Measurements from ENCODE around the gene PRM1.
"Not testable (repeated sequence)": the region's sequence is repeated elsewhere in the genome, so short reads cannot be mapped to it uniquely, and the experiment has no call there.

The PRM1 gene

GRCh38 chr16:11313493-11314308, 32.6 kb upstream of the PRM1 start:
- DNase-seq, result no peak

GRCh38 chr16:11312718-11313492, 31.8 kb upstream of the PRM1 start:
- DNase-seq, result peak in 1 of 2 donors; percentile 8

GRCh38 chr16:11310997-11311561, 29.9 kb upstream of the PRM1 start:
- no peak for DNase-seq

GRCh38 chr16:11310634-11310977, 29.5 kb upstream of the PRM1 start:
- DNase-seq, result no peak

GRCh38 chr16:11309895-11310633, 28.9 kb upstream of the PRM1 start:
- no peak for DNase-seq

- no peak for DNase-seq
Observed at GRCh38 chr16:11308493-11309283, 27.6 kb upstream of the PRM1 start.

GRCh38 chr16:11307639-11308492, 26.7 kb upstream of the PRM1 start:
- no peak for DNase-seq

GRCh38 chr16:11306997-11307638, 26.0 kb upstream of the PRM1 start:
- no peak for DNase-seq

GRCh38 chr16:11306381-11306780, 25.3 kb upstream of the PRM1 start:
- DNase-seq, result no peak

GRCh38 chr16:11303405-11304138, 22.4 kb upstream of the PRM1 start:
- DNase-seq, result no peak

GRCh38 chr16:11302977-11303376, 21.8 kb upstream of the PRM1 start:
- DNase-seq, result no peak

- no peak for DNase-seq
Observed at GRCh38 chr16:11301645-11302501, 20.7 kb upstream of the PRM1 start.

- no peak for DNase-seq
Observed at GRCh38 chr16:11300560-11300892, 19.4 kb upstream of the PRM1 start.

GRCh38 chr16:11299865-11300559, 18.9 kb upstream of the PRM1 start:
- DNase-seq, result no peak

- DNase-seq, result not testable (repeated sequence)
Observed at GRCh38 chr16:11298950-11299547, 17.9 kb upstream of the PRM1 start.

- no peak for DNase-seq
Observed at GRCh38 chr16:11298143-11298900, 17.2 kb upstream of the PRM1 start.

GRCh38 chr16:11297492-11298142, 16.5 kb upstream of the PRM1 start:
- peak; percentile 59 to 68 for DNase-seq

Measured in stimulated activated CD4-positive, alpha-beta T cell treated with anti-CD3 and anti-CD28 coated beads, Interleukin-2, amount 100 ng/mL, for 24 hours (primary cell).